ENCODE data around the gene PANK2. TPM values are rescaled to one million over a fixed set of nuclear protein-coding genes. Genes with fewer than 3 reads are reported as not detected.

PANK2 gene
- polyA plus RNA-seq, 1 donor (not counting 4 experiments of a cell fraction or from before 2014, with no cell fraction given): 23.6 TPM

DNA sequence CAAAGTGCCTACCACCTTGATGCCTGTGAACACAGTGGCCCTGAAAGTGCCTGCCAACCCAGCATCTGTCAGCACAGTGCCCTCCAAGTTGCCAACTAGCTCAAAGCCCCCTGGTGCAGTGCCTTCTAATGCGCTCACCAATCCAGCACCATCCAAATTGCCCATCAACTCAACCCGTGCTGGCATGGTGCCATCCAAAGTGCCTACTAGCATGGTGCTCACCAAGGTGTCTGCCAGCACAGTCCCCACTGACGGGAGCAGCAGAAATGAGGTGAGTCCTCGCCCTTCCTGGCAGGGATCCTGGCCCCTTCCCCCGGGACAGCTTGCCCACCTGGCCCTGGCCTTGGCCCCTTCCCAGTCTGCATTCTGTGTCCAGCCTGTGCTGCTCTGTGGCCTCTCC is 24.7 kb upstream of the PANK2 start:
- H3K79me2 ChIP-seq (ENCODE audit: control insufficient read depth, insufficient read depth, low read length): no peaks in the 10 kb centered on the region
- DNase-seq (ENCODE audit: low read depth, low spot score) (no peak), FAIRE-seq (no peak)
- peaks cover 38 to 45% of the 10 kb centered on the region in 2 experiments for H3K36me3 ChIP-seq (ENCODE audit: control insufficient read depth in 2 of 2, extremely low read depth in 1 of 2, insufficient read depth in 2 of 2, low read length in 2 of 2)
- no peaks in the 10 kb centered on the region for H3K9me3 ChIP-seq (ENCODE audit: control insufficient read depth, low read depth, low read length)
- no peak overlapping the region for H3K9ac ChIP-seq (ENCODE audit: control insufficient read depth, extremely low read depth, insufficient read depth, low read length)
- H3K4me1 ChIP-seq (ENCODE audit: control insufficient read depth, extremely low read depth, insufficient read depth, low read length): no peaks in the 10 kb centered on the region
- no peak overlapping the region for H3K4me3 ChIP-seq (ENCODE audit: control insufficient read depth in 2 of 3, extremely low read depth in 1 of 3, insufficient read depth in 2 of 3, low read depth in 1 of 3, low read length in 3 of 3)
- TF ChIP-seq CTCF (optimal IDR thresholded peaks at IDR 0.05 in 1 of 3, IDR thresholded peaks at IDR 0.05 in 1 of 3, conservative IDR thresholded peaks at IDR 0.05 in 1 of 3; ENCODE audit: extremely low read depth in 1 of 3, insufficient read depth in 2 of 3, low read length in 3 of 3): no peak
- no peak for TF ChIP-seq EZH2 (IDR thresholded peaks at IDR 0.05; ENCODE audit: low read length)
- no peaks in the 10 kb centered on the region for H3K9me1 ChIP-seq (ENCODE audit: control insufficient read depth, extremely low read depth, insufficient read depth, low read length)
- H3K4me2 ChIP-seq (ENCODE audit: control insufficient read depth, extremely low read depth, insufficient read depth, low read depth, low read length): no peak overlapping the region
- no peaks in the 10 kb centered on the region for H4K20me1 ChIP-seq (ENCODE audit: control insufficient read depth, extremely low read depth, insufficient read depth, low read length)
- H2AFZ ChIP-seq (ENCODE audit: control insufficient read depth, low read length): no peak overlapping the region
- no peaks in the 10 kb centered on the region for H3K27me3 ChIP-seq (ENCODE audit: control insufficient read depth, extremely low read depth, insufficient read depth, low read length)
- H3K27ac ChIP-seq (ENCODE audit: control insufficient read depth, insufficient read depth, low read length): no peak overlapping the region
- dilution Hi-C loops (cut with MboI; ENCODE audit: extremely low pct_ligation_motif_present, low sequenced_read_pairs): no loop called here

DNA sequence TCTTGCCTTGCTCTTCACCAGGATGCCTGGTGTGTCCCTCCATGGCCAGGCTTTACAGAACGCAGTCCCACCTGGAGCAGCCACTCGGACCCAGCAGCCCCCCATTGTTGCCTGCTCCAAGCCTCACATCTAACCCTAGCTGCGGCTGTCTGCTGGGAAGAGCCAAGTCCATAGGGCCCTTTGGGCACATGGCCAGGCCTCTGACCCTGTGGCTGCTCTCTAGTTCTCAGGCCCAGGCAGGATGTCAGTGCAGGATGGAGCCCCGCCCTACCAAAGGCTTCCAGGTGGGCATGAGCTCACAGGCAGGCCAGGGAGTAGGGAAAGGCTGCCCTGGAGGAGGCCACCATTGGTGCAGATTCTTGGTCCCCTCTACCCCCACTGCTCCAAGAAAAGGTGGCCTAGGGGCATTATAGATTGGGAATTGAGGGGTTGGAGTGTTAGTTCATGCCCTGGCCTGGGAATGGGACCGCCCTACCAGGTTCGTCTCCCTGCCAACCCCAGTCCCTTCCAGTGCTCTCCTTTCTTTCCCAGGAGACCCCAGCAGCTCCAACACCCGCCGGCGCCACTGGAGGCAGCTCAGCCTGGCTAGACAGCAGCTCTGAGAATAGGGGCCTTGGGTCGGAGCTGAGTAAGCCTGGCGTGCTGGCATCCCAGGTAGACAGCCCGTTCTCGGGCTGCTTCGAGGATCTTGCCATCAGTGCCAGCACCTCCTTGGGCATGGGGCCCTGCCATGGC is 23.9 kb upstream of the PANK2 start:
- H3K9ac ChIP-seq (ENCODE audit: control insufficient read depth, extremely low read depth, insufficient read depth, low read length): no peak overlapping the region
- no peak overlapping the region for H3K4me3 ChIP-seq (ENCODE audit: control insufficient read depth in 2 of 3, extremely low read depth in 1 of 3, insufficient read depth in 2 of 3, low read depth in 1 of 3, low read length in 3 of 3)
- no peaks in the 10 kb centered on the region for H4K20me1 ChIP-seq (ENCODE audit: control insufficient read depth, extremely low read depth, insufficient read depth, low read length)
- H3K9me3 ChIP-seq (ENCODE audit: control insufficient read depth, low read depth, low read length): no peaks in the 10 kb centered on the region
- DNase-seq (ENCODE audit: low read depth, low spot score) (no peak), FAIRE-seq (no peak)
- H2AFZ ChIP-seq (ENCODE audit: control insufficient read depth, low read length): no peak overlapping the region
- peaks cover 38 to 46% of the 10 kb centered on the region in 2 experiments for H3K36me3 ChIP-seq (ENCODE audit: control insufficient read depth in 2 of 2, extremely low read depth in 1 of 2, insufficient read depth in 2 of 2, low read length in 2 of 2)
- H3K79me2 ChIP-seq (ENCODE audit: control insufficient read depth, insufficient read depth, low read length): no peaks in the 10 kb centered on the region
- H3K4me2 ChIP-seq (ENCODE audit: control insufficient read depth, extremely low read depth, insufficient read depth, low read depth, low read length): no peak overlapping the region
- no peaks in the 10 kb centered on the region for H3K4me1 ChIP-seq (ENCODE audit: control insufficient read depth, extremely low read depth, insufficient read depth, low read length)
- no peaks in the 10 kb centered on the region for H3K27me3 ChIP-seq (ENCODE audit: control insufficient read depth, extremely low read depth, insufficient read depth, low read length)
- no peak overlapping the region for H3K27ac ChIP-seq (ENCODE audit: control insufficient read depth, insufficient read depth, low read length)
- H3K9me1 ChIP-seq (ENCODE audit: control insufficient read depth, extremely low read depth, insufficient read depth, low read length): no peaks in the 10 kb centered on the region
- TF ChIP-seq EZH2 (IDR thresholded peaks at IDR 0.05; ENCODE audit: low read length) (no peak), CTCF (optimal IDR thresholded peaks at IDR 0.05 in 1 of 3, IDR thresholded peaks at IDR 0.05 in 1 of 3, conservative IDR thresholded peaks at IDR 0.05 in 1 of 3; ENCODE audit: extremely low read depth in 1 of 3, insufficient read depth in 2 of 3, low read length in 3 of 3) (no peak)
- dilution Hi-C loops (cut with MboI; ENCODE audit: extremely low pct_ligation_motif_present, low sequenced_read_pairs): no loop called here

Measured in keratinocyte (primary cell).